HEK293 (cell line): Measurements from ENCODE around the gene ZNF560.

Source experiments
- BCL11B ChIP-seq: fragments of 450-650 bp; formaldehyde crosslinking; IDR thresholded peaks from 2 replicates; pipeline ENCODE4 v1.5.1; 2016; ENCODE audit warnings: low read depth, missing biosample characterization, missing genetic modification characterization
- GFI1B ChIP-seq: fragments of 450-650 bp; formaldehyde crosslinking; IDR thresholded peaks from 2 replicates; pipeline ENCODE4 v1.5.1; 2016; ENCODE audit warnings: missing biosample characterization, missing genetic modification characterization
- GLI2 ChIP-seq: fragments of 450-650 bp; formaldehyde crosslinking; IDR thresholded peaks from 2 replicates; pipeline ENCODE4; 2017; ENCODE audit warnings: missing biosample characterization, missing genetic modification characterization, low read depth, borderline replicate concordance
- SALL2 ChIP-seq: fragments of 450-650 bp; formaldehyde crosslinking; IDR thresholded peaks from 2 replicates; pipeline ENCODE4 v1.5.0; 2017; ENCODE audit warnings: missing biosample characterization, mild to moderate bottlenecking, missing genetic modification characterization, borderline replicate concordance
- ZBTB7A ChIP-seq: fragments of 450-650 bp; formaldehyde crosslinking; IDR thresholded peaks from 2 replicates; pipeline ENCODE4 v1.5.1; 2016; ENCODE audit warnings: low read depth, missing biosample characterization, missing genetic modification characterization
- ZBTB8A ChIP-seq: fragments of 450-650 bp; formaldehyde crosslinking; IDR thresholded peaks from 2 replicates; pipeline ENCODE4 v1.5.1; 2016; ENCODE audit warnings: missing biosample characterization, missing genetic modification characterization
- ZFHX2 ChIP-seq: fragments of 450-650 bp; formaldehyde crosslinking; conservative IDR thresholded peaks from 2 replicates; pipeline ENCODE4 v1.5.1; 2016; ENCODE audit warnings: missing biosample characterization, missing genetic modification characterization
- ZNF10 ChIP-seq: fragments of 450-650 bp; formaldehyde crosslinking; IDR thresholded peaks from 2 replicates; pipeline ENCODE4 v1.5.1; 2017; ENCODE audit warnings: missing biosample characterization, missing genetic modification characterization
- ZNF112 ChIP-seq: fragments of 450-650 bp; formaldehyde crosslinking; IDR thresholded peaks from 2 replicates; pipeline ENCODE4 v1.5.0; 2017; ENCODE audit warnings: missing biosample characterization, missing genetic modification characterization
- ZNF175 ChIP-seq: fragments of 450-650 bp; formaldehyde crosslinking; IDR thresholded peaks from 2 replicates; pipeline ENCODE4 v1.5.1; 2016; ENCODE audit warnings: missing biosample characterization, missing genetic modification characterization
- ZNF184 ChIP-seq: fragments of 450-650 bp; IDR thresholded peaks from 2 replicates; pipeline ENCODE4 v1.5.1; 2018; ENCODE audit warnings: missing biosample characterization, mild to moderate bottlenecking, missing genetic modification characterization
- ZNF211 ChIP-seq: fragments of 450-650 bp; formaldehyde crosslinking; IDR thresholded peaks from 2 replicates; pipeline ENCODE4 v1.5.1; 2016; ENCODE audit warnings: low read depth, missing biosample characterization, missing genetic modification characterization
- ZNF23 ChIP-seq: fragments of 450-650 bp; formaldehyde crosslinking; IDR thresholded peaks from 2 replicates; pipeline ENCODE4 v1.5.1; 2016; ENCODE audit warnings: missing biosample characterization, missing genetic modification characterization, borderline replicate concordance
- ZNF302 ChIP-seq: fragments of 450-650 bp; formaldehyde crosslinking; IDR thresholded peaks from 2 replicates; pipeline ENCODE4 v1.5.1; 2016; ENCODE audit warnings: missing biosample characterization, missing genetic modification characterization, low read depth
- ZNF391 ChIP-seq: fragments of 450-650 bp; formaldehyde crosslinking; IDR thresholded peaks from 2 replicates; pipeline ENCODE4 v1.5.1; 2016; ENCODE audit warnings: low read depth, missing biosample characterization, missing genetic modification characterization, borderline replicate concordance
- ZNF555 ChIP-seq: fragments of 450-650 bp; formaldehyde crosslinking; conservative IDR thresholded peaks from 2 replicates; pipeline ENCODE4 v1.5.1; 2017; ENCODE audit warnings: missing biosample characterization, mild to moderate bottlenecking, missing genetic modification characterization, inconsistent platforms
- ZNF560 ChIP-seq: fragments of 450-650 bp; formaldehyde crosslinking; IDR thresholded peaks from 2 replicates; pipeline ENCODE4 v1.5.1; 2017; ENCODE audit warnings: missing biosample characterization, missing genetic modification characterization, borderline replicate concordance
- ZNF571 ChIP-seq: fragments of 450-650 bp; formaldehyde crosslinking; IDR thresholded peaks from 2 replicates; pipeline ENCODE4 v1.5.0; 2017; ENCODE audit warnings: missing biosample characterization, missing genetic modification characterization
- ZNF654 ChIP-seq: fragments of 450-650 bp; formaldehyde crosslinking; IDR thresholded peaks from 2 replicates; pipeline ENCODE4 v1.5.1; 2016; ENCODE audit warnings: low read depth, missing biosample characterization, missing genetic modification characterization
- ZNF658 ChIP-seq: fragments of 450-650 bp; formaldehyde crosslinking; IDR thresholded peaks from 2 replicates; pipeline ENCODE4; 2016; ENCODE audit warnings: missing biosample characterization, missing genetic modification characterization
- ZNF677 ChIP-seq: fragments of 450-650 bp; IDR thresholded peaks from 2 replicates; pipeline ENCODE4 v1.5.0; 2018; ENCODE audit warnings: missing biosample characterization, mild to moderate bottlenecking, missing genetic modification characterization, moderate library complexity
- ZNF701 ChIP-seq: fragments of 450-650 bp; formaldehyde crosslinking; IDR thresholded peaks from 2 replicates; pipeline ENCODE4 v1.5.1; 2016; ENCODE audit warnings: missing biosample characterization, missing genetic modification characterization
- ZSCAN23 ChIP-seq: fragments of 450-650 bp; formaldehyde crosslinking; IDR thresholded peaks from 2 replicates; pipeline ENCODE4 v1.5.1; 2016; ENCODE audit warnings: missing biosample characterization, missing genetic modification characterization
- ZSCAN30 ChIP-seq: fragments of 450-650 bp; IDR thresholded peaks from 2 replicates; pipeline ENCODE4 v1.5.1; 2018; ENCODE audit warnings: missing biosample characterization, mild to moderate bottlenecking, missing genetic modification characterization, moderate library complexity
- TF ChIP-seq, protein P1 (sequence below): fragments of 450-650 bp; formaldehyde crosslinking; IDR thresholded peaks from 2 replicates; pipeline ENCODE4 v1.5.1; 2016; ENCODE audit warnings: missing biosample characterization, missing genetic modification characterization
- TF ChIP-seq, protein P2 (sequence below): fragments of 450-650 bp; formaldehyde crosslinking; IDR thresholded peaks from 2 replicates; pipeline ENCODE4 v1.5.1; 2016; ENCODE audit warnings: missing biosample characterization, missing genetic modification characterization
- TF ChIP-seq, protein P3 (sequence below): fragments of 450-650 bp; IDR thresholded peaks from 2 replicates; pipeline ENCODE4 v1.5.1; 2018; ENCODE audit warnings: missing biosample characterization, missing genetic modification characterization
- TF ChIP-seq, protein P4 (sequence below): fragments of 450-650 bp; formaldehyde crosslinking; IDR thresholded peaks from 2 replicates; pipeline ENCODE4 v1.5.1; 2016; ENCODE audit warnings: missing biosample characterization, missing genetic modification characterization, low read depth
- TF ChIP-seq, protein P5 (sequence below): fragments of 450-650 bp; formaldehyde crosslinking; IDR thresholded peaks from 2 replicates; pipeline ENCODE4 v1.5.1; 2016; ENCODE audit warnings: missing biosample characterization, missing genetic modification characterization
- TF ChIP-seq, protein P6 (sequence below): fragments of 450-650 bp; formaldehyde crosslinking; IDR thresholded peaks from 2 replicates; pipeline ENCODE4; 2016; ENCODE audit warnings: missing biosample characterization, missing genetic modification characterization

The ZNF560 gene

DNA sequence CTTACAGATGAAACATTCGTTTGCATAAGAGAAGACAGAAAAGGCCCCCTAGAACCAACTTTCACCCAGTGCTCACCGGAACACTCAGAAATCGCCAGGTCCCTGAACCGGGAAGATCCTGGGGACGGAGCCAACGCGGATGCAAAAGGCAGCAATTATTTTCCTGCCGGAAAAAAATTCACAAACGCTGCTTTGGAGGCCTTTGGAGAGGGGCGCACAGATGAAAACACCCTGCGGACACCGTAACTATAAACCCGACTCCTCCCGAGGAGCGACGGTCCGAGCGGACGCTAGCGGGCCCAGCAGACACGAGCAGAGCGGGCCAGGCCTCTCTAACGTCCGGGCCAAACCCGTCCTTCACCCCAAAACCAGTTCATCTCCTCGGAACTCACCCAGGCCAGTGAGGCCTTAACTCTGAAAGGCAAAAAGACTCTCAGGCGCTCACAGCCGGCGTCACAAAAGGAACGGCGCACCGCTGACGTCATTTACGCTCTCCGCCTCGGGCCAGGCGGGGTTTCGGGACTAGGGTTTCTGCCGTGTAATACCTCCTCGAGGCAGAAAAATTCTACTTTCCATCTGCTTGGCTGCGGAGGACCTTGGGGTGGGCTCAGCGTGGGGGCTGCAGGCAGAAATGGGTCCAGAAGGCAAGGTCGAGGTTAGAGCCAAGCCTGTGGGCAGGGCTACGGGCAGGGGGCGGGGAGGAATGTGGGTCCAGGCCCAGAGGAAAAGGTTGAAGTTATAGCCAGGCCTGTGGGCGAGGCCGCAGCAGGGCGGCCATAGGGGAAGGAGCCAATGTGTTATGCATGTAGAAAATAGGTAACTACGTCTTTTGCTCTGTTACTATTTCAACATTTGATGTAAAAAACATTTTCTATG, 40.0 kb upstream of the ZNF560 start, which contains the start of gene ZNF426 (continued):
- TF ChIP-seq, protein P1, sequence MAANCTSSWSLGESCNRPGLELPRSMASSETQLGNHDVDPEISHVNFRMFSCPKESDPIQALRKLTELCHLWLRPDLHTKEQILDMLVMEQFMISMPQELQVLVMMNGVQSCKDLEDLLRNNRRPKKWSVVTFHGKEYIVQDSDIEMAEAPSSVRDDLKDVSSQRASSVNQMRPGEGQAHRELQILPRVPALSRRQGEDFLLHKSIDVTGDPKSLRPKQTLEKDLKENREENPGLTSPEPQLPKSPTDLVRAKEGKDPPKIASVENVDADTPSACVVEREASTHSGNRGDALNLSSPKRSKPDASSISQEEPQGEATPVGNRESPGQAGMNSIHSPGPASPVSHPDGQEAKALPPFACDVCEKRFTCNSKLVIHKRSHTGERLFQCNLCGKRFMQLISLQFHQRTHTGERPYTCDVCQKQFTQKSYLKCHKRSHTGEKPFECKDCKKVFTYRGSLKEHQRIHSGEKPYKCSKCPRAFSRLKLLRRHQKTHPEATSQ (tag by site-specific recombination) = no peak
- no peak for TF ChIP-seq ZSCAN30 (tag by site-specific recombination)
- TF ChIP-seq ZNF302 = no peak
- no peak for TF ChIP-seq ZNF677
- no peak for TF ChIP-seq ZNF10 (tag by site-specific recombination)
- TF ChIP-seq ZBTB8A (tag by site-specific recombination) = peak; percentile 43
- TF ChIP-seq ZFHX2 (tag by site-specific recombination) = peak; percentile 66
- TF ChIP-seq, protein P2, sequence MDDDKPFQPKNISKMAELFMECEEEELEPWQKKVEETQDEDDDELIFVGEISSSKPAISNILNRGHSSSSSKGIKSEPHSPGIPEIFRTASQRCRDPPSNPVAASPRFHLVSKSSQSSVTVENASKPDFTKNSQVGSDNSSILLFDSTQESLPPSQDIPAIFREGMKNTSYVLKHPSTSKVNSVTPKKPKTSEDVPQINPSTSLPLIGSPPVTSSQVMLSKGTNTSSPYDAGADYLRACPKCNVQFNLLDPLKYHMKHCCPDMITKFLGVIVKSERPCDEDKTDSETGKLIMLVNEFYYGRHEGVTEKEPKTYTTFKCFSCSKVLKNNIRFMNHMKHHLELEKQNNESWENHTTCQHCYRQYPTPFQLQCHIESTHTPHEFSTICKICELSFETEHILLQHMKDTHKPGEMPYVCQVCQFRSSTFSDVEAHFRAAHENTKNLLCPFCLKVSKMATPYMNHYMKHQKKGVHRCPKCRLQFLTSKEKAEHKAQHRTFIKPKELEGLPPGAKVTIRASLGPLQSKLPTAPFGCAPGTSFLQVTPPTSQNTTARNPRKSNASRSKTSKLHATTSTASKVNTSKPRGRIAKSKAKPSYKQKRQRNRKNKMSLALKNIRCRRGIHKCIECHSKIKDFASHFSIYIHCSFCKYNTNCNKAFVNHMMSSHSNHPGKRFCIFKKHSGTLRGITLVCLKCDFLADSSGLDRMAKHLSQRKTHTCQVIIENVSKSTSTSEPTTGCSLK = no peak
- no peak for TF ChIP-seq ZSCAN23 (tag by site-specific recombination)
- no peak for TF ChIP-seq ZNF654
- TF ChIP-seq, protein P3, sequence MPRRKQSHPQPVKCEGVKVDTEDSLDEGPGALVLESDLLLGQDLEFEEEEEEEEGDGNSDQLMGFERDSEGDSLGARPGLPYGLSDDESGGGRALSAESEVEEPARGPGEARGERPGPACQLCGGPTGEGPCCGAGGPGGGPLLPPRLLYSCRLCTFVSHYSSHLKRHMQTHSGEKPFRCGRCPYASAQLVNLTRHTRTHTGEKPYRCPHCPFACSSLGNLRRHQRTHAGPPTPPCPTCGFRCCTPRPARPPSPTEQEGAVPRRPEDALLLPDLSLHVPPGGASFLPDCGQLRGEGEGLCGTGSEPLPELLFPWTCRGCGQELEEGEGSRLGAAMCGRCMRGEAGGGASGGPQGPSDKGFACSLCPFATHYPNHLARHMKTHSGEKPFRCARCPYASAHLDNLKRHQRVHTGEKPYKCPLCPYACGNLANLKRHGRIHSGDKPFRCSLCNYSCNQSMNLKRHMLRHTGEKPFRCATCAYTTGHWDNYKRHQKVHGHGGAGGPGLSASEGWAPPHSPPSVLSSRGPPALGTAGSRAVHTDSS (tag by site-specific recombination) = no peak
- no peak for TF ChIP-seq ZNF555 (tag by site-specific recombination)
- TF ChIP-seq, protein P4, sequence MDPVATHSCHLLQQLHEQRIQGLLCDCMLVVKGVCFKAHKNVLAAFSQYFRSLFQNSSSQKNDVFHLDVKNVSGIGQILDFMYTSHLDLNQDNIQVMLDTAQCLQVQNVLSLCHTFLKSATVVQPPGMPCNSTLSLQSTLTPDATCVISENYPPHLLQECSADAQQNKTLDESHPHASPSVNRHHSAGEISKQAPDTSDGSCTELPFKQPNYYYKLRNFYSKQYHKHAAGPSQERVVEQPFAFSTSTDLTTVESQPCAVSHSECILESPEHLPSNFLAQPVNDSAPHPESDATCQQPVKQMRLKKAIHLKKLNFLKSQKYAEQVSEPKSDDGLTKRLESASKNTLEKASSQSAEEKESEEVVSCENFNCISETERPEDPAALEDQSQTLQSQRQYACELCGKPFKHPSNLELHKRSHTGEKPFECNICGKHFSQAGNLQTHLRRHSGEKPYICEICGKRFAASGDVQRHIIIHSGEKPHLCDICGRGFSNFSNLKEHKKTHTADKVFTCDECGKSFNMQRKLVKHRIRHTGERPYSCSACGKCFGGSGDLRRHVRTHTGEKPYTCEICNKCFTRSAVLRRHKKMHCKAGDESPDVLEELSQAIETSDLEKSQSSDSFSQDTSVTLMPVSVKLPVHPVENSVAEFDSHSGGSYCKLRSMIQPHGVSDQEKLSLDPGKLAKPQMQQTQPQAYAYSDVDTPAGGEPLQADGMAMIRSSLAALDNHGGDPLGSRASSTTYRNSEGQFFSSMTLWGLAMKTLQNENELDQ (tag by site-specific recombination) = no peak
- TF ChIP-seq ZNF175 = no peak
- TF ChIP-seq SALL2 (tag by site-specific recombination) = no peak
- no peak for TF ChIP-seq ZNF571
- TF ChIP-seq ZBTB7A (tag by site-specific recombination) = no peak
- TF ChIP-seq ZNF391 (tag by site-specific recombination) = no peak; the same call in 1 of the 2 replicates
- no peak for TF ChIP-seq ZNF112 (tag by site-specific recombination)
- TF ChIP-seq ZNF658 = no peak
- no peak for TF ChIP-seq GFI1B (tag by site-specific recombination)
- no peak for TF ChIP-seq BCL11B (tag by site-specific recombination)
- no peak for TF ChIP-seq ZNF211
- no peak for TF ChIP-seq ZNF701
- no peak for TF ChIP-seq ZNF23 (tag by site-specific recombination)
- no peak for TF ChIP-seq ZNF560 (tag by site-specific recombination)
- TF ChIP-seq GLI2 = no peak
- TF ChIP-seq, protein P5, sequence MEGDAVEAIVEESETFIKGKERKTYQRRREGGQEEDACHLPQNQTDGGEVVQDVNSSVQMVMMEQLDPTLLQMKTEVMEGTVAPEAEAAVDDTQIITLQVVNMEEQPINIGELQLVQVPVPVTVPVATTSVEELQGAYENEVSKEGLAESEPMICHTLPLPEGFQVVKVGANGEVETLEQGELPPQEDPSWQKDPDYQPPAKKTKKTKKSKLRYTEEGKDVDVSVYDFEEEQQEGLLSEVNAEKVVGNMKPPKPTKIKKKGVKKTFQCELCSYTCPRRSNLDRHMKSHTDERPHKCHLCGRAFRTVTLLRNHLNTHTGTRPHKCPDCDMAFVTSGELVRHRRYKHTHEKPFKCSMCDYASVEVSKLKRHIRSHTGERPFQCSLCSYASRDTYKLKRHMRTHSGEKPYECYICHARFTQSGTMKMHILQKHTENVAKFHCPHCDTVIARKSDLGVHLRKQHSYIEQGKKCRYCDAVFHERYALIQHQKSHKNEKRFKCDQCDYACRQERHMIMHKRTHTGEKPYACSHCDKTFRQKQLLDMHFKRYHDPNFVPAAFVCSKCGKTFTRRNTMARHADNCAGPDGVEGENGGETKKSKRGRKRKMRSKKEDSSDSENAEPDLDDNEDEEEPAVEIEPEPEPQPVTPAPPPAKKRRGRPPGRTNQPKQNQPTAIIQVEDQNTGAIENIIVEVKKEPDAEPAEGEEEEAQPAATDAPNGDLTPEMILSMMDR = no peak
- TF ChIP-seq ZNF184 (tag by site-specific recombination) = no peak
- TF ChIP-seq, protein P6, sequence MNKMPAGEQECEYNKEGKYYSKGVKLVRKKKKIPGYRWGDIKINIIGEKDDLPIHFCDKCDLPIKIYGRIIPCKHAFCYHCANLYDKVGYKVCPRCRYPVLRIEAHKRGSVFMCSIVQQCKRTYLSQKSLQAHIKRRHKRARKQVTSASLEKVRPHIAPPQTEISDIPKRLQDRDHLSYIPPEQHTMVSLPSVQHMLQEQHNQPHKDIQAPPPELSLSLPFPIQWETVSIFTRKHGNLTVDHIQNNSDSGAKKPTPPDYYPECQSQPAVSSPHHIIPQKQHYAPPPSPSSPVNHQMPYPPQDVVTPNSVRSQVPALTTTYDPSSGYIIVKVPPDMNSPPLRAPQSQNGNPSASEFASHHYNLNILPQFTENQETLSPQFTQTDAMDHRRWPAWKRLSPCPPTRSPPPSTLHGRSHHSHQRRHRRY (tag by site-specific recombination) = no peak
